Tibial nerve (tissue), 4 donors: Measurements from ENCODE around the gene TP73. TPM values are rescaled to one million over a fixed set of nuclear protein-coding genes. Genes with fewer than 3 reads are reported as not detected.

Experiments used
- DNase-seq, 2 donors: peaks; one replicate each; pipeline ENCODE4 v3.0.0-alpha.2; 2019; ENCODE audit warnings: low spot score in 2 of 2
- H3K27ac ChIP-seq, 4 donors: fragments of 200-600 bp; sonication (generic) in 3 of 4; one replicate each; pipeline ENCODE4 v1.5.1; 2017 to 2019; ENCODE audit warnings: mild to moderate bottlenecking in 1 of 4
- H3K27me3 ChIP-seq, 2 donors: fragments of 200-600 bp; sonication (generic) in 1 of 2; one replicate each; pipeline versions ENCODE4 v1.5.1 to v1.6.0; 2017 to 2019
- H3K36me3 ChIP-seq, 3 donors: fragments of 200-600 bp; sonication (generic); one replicate each; pipeline ENCODE4 v1.5.1; 2018 to 2019
- H3K4me1 ChIP-seq, 4 donors: fragments of 200-600 bp; sonication (generic) in 3 of 4; one replicate each; pipeline ENCODE4 v1.5.1; 2017 to 2019
- H3K4me3 ChIP-seq, 4 donors: fragments of 200-600 bp; sonication (generic) in 3 of 4; one replicate each; pipeline ENCODE4 v1.5.1; 2017 to 2019; ENCODE audit warnings: mild to moderate bottlenecking in 1 of 4, moderate library complexity in 1 of 4
- H3K9me3 ChIP-seq, 4 donors: fragments of 200-600 bp; sonication (generic) in 3 of 4; one replicate each; pipeline ENCODE4 v1.5.1; 2017 to 2019
- CTCF ChIP-seq, 5 experiments: fragments of 200-600 bp in 3 of 5; fragments of 450-650 bp in 2 of 5; sonication (generic) in 3 of 5; IDR thresholded peaks; one replicate each; pipeline ENCODE4 v1.5.1; 2016 to 2019; ENCODE audit warnings: antibody characterized with exemption in 5 of 5, mild to moderate bottlenecking in 3 of 5, moderate library complexity in 2 of 5
- EP300 ChIP-seq, 2 donors: sonication (generic); formaldehyde crosslinking; IDR thresholded peaks; one replicate each; pipeline ENCODE4 v1.6.1; 2017; ENCODE audit warnings: antibody characterized with exemption in 2 of 2, mild to moderate bottlenecking in 1 of 2
- POLR2A ChIP-seq, 2 donors: fragments of 450-650 bp; IDR thresholded peaks; one replicate each; pipeline ENCODE4 v1.6.1; 2017; ENCODE audit warnings: antibody characterized with exemption in 2 of 2, mild to moderate bottlenecking in 2 of 2, moderate library complexity in 2 of 2
- WGBS, 2 donors: methylation state at CpG; one replicate each; pipeline ENCODE4 v1.1.5; 2018; 5-methylcytosine and 5-hydroxymethylcytosine counted together
- total RNA-seq, 4 donors: library from RNA; depleted of rRNA; stranded (reverse); fragments of >200 nt; gene quantifications; one replicate each; pipeline ENCODE4 v1.1.0, GENCODE V29; 2016

Gene TP73
- total RNA-seq, 4 donors from 2014 or later: 0.30 TPM; not detected in 3

- H3K4me1 ChIP-seq: peaks cover 0 to 16% (median 0%) of the 10 kb centered on the region in 4 donors
- no peaks in the 10 kb centered on the region for H3K9me3 ChIP-seq
- no peak overlapping the region for H3K27ac ChIP-seq
- 55 to 69% methylated on average over 13 to 19 of the region's 19 CpGs for WGBS, 2 donors
- DNase-seq: no peak
- no peaks in the 10 kb centered on the region for H3K36me3 ChIP-seq
- TF ChIP-seq POLR2A (IDR thresholded peaks at IDR 0.05): no peak
- H3K27me3 ChIP-seq: peaks cover 0 to 54% of the 10 kb centered on the region in 2 donors
- H3K4me3 ChIP-seq: no peak overlapping the region
Observed at GRCh38 chr1:3712573-3713535, 60.5 kb downstream of the TP73 start.

- Histone ChIP-seq H3K4me3 (no peak overlapping the region), H3K27me3 (peaks cover 0 to 55% of the 10 kb centered on the region in 2 donors), H3K9me3 (no peaks in the 10 kb centered on the region), H3K4me1 (peaks cover 0 to 20% (median 0%) of the 10 kb centered on the region in 4 donors), H3K27ac (no peak overlapping the region), H3K36me3 (no peaks in the 10 kb centered on the region)
- WGBS, 2 donors: 87 to 93% methylated on average over 7 of the region's 7 CpGs
- no peak for DNase-seq
- TF ChIP-seq CTCF (IDR thresholded peaks at IDR 0.05) (no peak), POLR2A (IDR thresholded peaks at IDR 0.05) (no peak), EP300 (IDR thresholded peaks at IDR 0.05) (no peak)
Observed at GRCh38 chr1:3713840-3714239, 61.5 kb downstream of the TP73 start.

GRCh38 chr1:3714284-3714741 lies 62.0 kb downstream of the TP73 start:
- TF ChIP-seq CTCF (IDR thresholded peaks at IDR 0.05) (no peak), POLR2A (IDR thresholded peaks at IDR 0.05) (no peak), EP300 (IDR thresholded peaks at IDR 0.05) (no peak)
- Histone ChIP-seq H3K27me3 (peaks cover 0 to 56% of the 10 kb centered on the region in 2 donors), H3K27ac (no peak overlapping the region), H3K4me1 (peaks cover 0 to 20% (median 0%) of the 10 kb centered on the region in 4 donors), H3K36me3 (no peaks in the 10 kb centered on the region), H3K9me3 (no peaks in the 10 kb centered on the region), H3K4me3 (no peak overlapping the region)
- DNase-seq: no peak
- 46 to 48% methylated on average over 3 to 7 of the region's 10 CpGs for WGBS, 2 donors

- WGBS, 2 donors: 80% methylated on average over 10 of the region's 10 CpGs; no CpG with 5 or more reads in 1 of the 2 donors
Observed at GRCh38 chr1:3714814-3715213, 62.5 kb downstream of the TP73 start.

GRCh38 chr1:3716351-3716750 lies 64.0 kb downstream of the TP73 start:
- H3K27ac ChIP-seq: no peak overlapping the region
- peaks cover 0 to 41% of the 10 kb centered on the region in 2 donors for H3K27me3 ChIP-seq
- WGBS, 2 donors: 65 to 86% methylated on average over 2 to 4 of the region's 6 CpGs
- no peaks in the 10 kb centered on the region for H3K9me3 ChIP-seq
- H3K36me3 ChIP-seq: no peaks in the 10 kb centered on the region
- H3K4me1 ChIP-seq: peaks cover 0 to 20% (median 0%) of the 10 kb centered on the region in 4 donors
- no peak overlapping the region for H3K4me3 ChIP-seq
- DNase-seq: no peak
- TF ChIP-seq POLR2A (IDR thresholded peaks at IDR 0.05) (no peak), CTCF (IDR thresholded peaks at IDR 0.05) (no peak), EP300 (IDR thresholded peaks at IDR 0.05) (no peak)

More at GRCh38 chr1:3714814-3715213, 62.5 kb downstream of the TP73 start:
- no peak for DNase-seq
- TF ChIP-seq CTCF (IDR thresholded peaks at IDR 0.05) (no peak), EP300 (IDR thresholded peaks at IDR 0.05) (no peak), POLR2A (IDR thresholded peaks at IDR 0.05) (no peak)
- no peaks in the 10 kb centered on the region for H3K36me3 ChIP-seq
- peaks cover 0 to 54% of the 10 kb centered on the region in 2 donors for H3K27me3 ChIP-seq
- peaks cover 0 to 20% (median 0%) of the 10 kb centered on the region in 4 donors for H3K4me1 ChIP-seq
- H3K27ac ChIP-seq: no peak overlapping the region
- H3K4me3 ChIP-seq: no peak overlapping the region
- H3K9me3 ChIP-seq: no peaks in the 10 kb centered on the region
